Hepatocyte (in vitro differentiated cells): ENCODE measurements around the gene XPNPEP2. TPM values are rescaled to one million over a fixed set of nuclear protein-coding genes. Genes with fewer than 3 reads are reported as not detected.

ENCODE experiments used
- DNase-seq: peaks from one replicate; pipeline ENCODE4 v3.0.0-alpha.2; 2016; ENCODE audit warnings: low spot score
- H2AFZ ChIP-seq: fragments of 200-600 bp; sonication (generic); 2 replicates; pipeline ENCODE4 v1.6.0; 2016; ENCODE audit warnings: antibody characterized with exemption, mild to moderate bottlenecking
- H3K27ac ChIP-seq: fragments of 200-600 bp; sonication (generic); 2 replicates; pipeline ENCODE4 v1.5.1; 2016; ENCODE audit warnings: mild to moderate bottlenecking
- H3K27me3 ChIP-seq: fragments of 200-600 bp; sonication (generic); 2 replicates; pipeline ENCODE4 v1.6.1; 2016
- H3K36me3 ChIP-seq: fragments of 200-600 bp; sonication (generic); replicated peaks from 2 replicates; pipeline ENCODE4 v1.5.1; 2016; ENCODE audit warnings: low read depth; ENCODE audit not compliant: insufficient read depth
- H3K4me1 ChIP-seq: fragments of 200-600 bp; sonication (generic); 2 replicates; pipeline ENCODE4 v1.5.1; 2016; ENCODE audit warnings: mild to moderate bottlenecking, moderate library complexity; ENCODE audit not compliant: insufficient read depth
- H3K4me2 ChIP-seq: fragments of 200-600 bp; sonication (generic); 2 replicates; pipeline ENCODE4 v1.6.0; 2016
- H3K4me3 ChIP-seq: fragments of 200-600 bp; sonication (generic); 2 replicates; pipeline ENCODE4 v1.5.1; 2016; ENCODE audit warnings: mild to moderate bottlenecking
- H3K79me2 ChIP-seq: fragments of 200-600 bp; sonication (generic); 2 replicates; pipeline ENCODE4 v1.6.0; 2017; ENCODE audit warnings: mild to moderate bottlenecking
- H3K9me2 ChIP-seq: fragments of 200-600 bp; sonication (generic); replicated peaks from 2 replicates; pipeline ENCODE4 v1.6.0; 2017; ENCODE audit warnings: mild to moderate bottlenecking; ENCODE audit not compliant: insufficient read depth
- H3K9me3 ChIP-seq: fragments of 200-600 bp; sonication (generic); 2 replicates; pipeline ENCODE4 v1.5.1; 2016; ENCODE audit warnings: low read depth, mild to moderate bottlenecking
- H4K20me1 ChIP-seq: fragments of 200-600 bp; sonication (generic); 2 replicates; pipeline ENCODE4 v1.6.0; 2016; ENCODE audit warnings: mild to moderate bottlenecking; ENCODE audit not compliant: insufficient read depth, poor library complexity, severe bottlenecking
- CTCF ChIP-seq: fragments of 200-600 bp; sonication (generic); IDR thresholded peaks from 2 replicates; pipeline ENCODE4 v1.5.1; 2016; ENCODE audit warnings: antibody characterized with exemption, mild to moderate bottlenecking; ENCODE audit not compliant: poor library complexity
- EZH2 ChIP-seq: fragments of 200-600 bp; sonication (generic); IDR thresholded peaks from 2 replicates; pipeline ENCODE4 v1.6.1; 2016; ENCODE audit warnings: antibody characterized with exemption, mild to moderate bottlenecking, borderline replicate concordance
- EZH2phosphoT487 ChIP-seq: fragments of 200-600 bp; sonication (generic); IDR thresholded peaks from one replicate; pipeline ENCODE4 v1.6.1; 2018; ENCODE audit warnings: antibody characterized with exemption, mild to moderate bottlenecking, low read depth, moderate library complexity; ENCODE audit not compliant: unreplicated experiment, severe bottlenecking
- WGBS: methylation state at CpG from one replicate; pipeline ENCODE4 v1.1.6; 2016; ENCODE audit warnings: low lambda C conversion rate; ENCODE audit errors: missing lambda C conversion rate; 5-methylcytosine and 5-hydroxymethylcytosine counted together
- polyA plus RNA-seq: library from polyadenylated mRNA; unstranded; fragments of >200 nt; fragmentation: Nextera tagmentation; extraction: Ambion mirVana; gene quantifications from 2 replicates; pipeline ENCODE4 v1.2.1, GENCODE V29; 2016
- total RNA-seq: library from RNA; depleted of rRNA; stranded (reverse); fragments of >200 nt; gene quantifications from 2 replicates; pipeline ENCODE4 v1.2.3, GENCODE V29; 2014

Gene XPNPEP2
- total and polyA plus RNA-seq, 2 experiments from 2014 or later, result 21.9 to 23.1 TPM

DNA sequence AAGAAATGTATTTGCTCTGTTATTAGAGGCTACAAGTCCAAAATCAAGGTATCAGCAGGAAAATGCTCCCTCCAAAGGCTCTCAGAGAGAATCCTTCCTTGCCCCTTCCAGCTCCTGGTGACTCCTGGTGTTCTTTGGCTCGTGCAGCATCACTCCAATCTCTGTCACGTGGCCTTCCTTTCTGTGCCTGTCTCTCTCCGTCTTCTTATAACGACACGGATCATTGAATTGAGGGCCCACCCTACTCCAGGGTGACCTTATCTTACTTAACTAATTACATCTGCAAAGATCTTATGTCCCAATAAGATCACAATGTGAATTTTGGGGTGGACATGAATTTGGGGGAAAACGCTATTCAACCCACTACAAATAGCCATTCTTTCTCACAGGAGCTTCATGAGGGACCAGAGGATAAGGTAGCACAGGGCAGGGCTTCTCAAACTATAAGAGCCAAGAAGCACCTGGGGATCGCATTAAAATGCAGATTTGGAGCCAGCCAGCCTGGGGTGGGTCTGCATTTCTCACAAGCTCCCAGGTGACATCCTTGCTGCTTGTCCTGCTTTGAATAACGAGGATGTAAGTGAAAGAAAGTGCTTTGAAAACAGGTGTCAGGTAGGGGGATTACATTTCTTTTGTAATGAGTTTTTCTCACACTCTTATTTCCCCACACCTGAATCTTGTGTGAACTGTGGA is 42.2 kb upstream of the XPNPEP2 start:
- Histone ChIP-seq H3K4me3 (no peak overlapping the region), H3K27me3 (no peaks in the 10 kb centered on the region), H3K9me2 (no peaks in the 10 kb centered on the region), H3K36me3 (no peaks in the 10 kb centered on the region), H3K4me1 (no peaks in the 10 kb centered on the region), H3K4me2 (no peak overlapping the region), H3K27ac (no peak overlapping the region), H3K9me3 (no peaks in the 10 kb centered on the region), H4K20me1 (no peaks in the 10 kb centered on the region), H3K79me2 (no peaks in the 10 kb centered on the region), H2AFZ (no peak overlapping the region)
- no peak for TF ChIP-seq CTCF
- no peak for TF ChIP-seq EZH2
- no peak for DNase-seq
- 61% methylated on average over 8 of the region's 8 CpGs for WGBS

GRCh38 chrX:129697204-129697829 is 41.5 kb upstream of the XPNPEP2 start:
- H3K9me3 ChIP-seq, result no peaks in the 10 kb centered on the region
- no peak overlapping the region for H3K4me2 ChIP-seq
- H2AFZ ChIP-seq, result no peak overlapping the region
- H3K27ac ChIP-seq, result no peak overlapping the region
- DNase-seq, result no peak
- no peaks in the 10 kb centered on the region for H4K20me1 ChIP-seq
- H3K36me3 ChIP-seq, result no peaks in the 10 kb centered on the region
- WGBS, result 63% methylated on average over 9 of the region's 9 CpGs
- H3K79me2 ChIP-seq, result no peaks in the 10 kb centered on the region
- H3K4me3 ChIP-seq, result no peak overlapping the region
- H3K9me2 ChIP-seq, result no peaks in the 10 kb centered on the region
- no peaks in the 10 kb centered on the region for H3K27me3 ChIP-seq
- TF ChIP-seq EZH2 (no peak), CTCF (no peak), EZH2phosphoT487 (no peak)
- no peaks in the 10 kb centered on the region for H3K4me1 ChIP-seq

GRCh38 chrX:129698150-129698549 is 40.6 kb upstream of the XPNPEP2 start:
- no peaks in the 10 kb centered on the region for H3K27me3 ChIP-seq
- H2AFZ ChIP-seq, result no peak overlapping the region
- H3K4me3 ChIP-seq, result no peak overlapping the region
- H4K20me1 ChIP-seq, result no peaks in the 10 kb centered on the region
- TF ChIP-seq CTCF (no peak), EZH2phosphoT487 (no peak), EZH2 (no peak)
- no peak overlapping the region for H3K4me2 ChIP-seq
- no peak for DNase-seq
- H3K4me1 ChIP-seq, result no peaks in the 10 kb centered on the region
- no peaks in the 10 kb centered on the region for H3K36me3 ChIP-seq
- H3K9me3 ChIP-seq, result no peaks in the 10 kb centered on the region
- no peaks in the 10 kb centered on the region for H3K79me2 ChIP-seq
- H3K27ac ChIP-seq, result no peak overlapping the region
- H3K9me2 ChIP-seq, result no peaks in the 10 kb centered on the region
